ENCODE results near the gene TTL.

Gene TTL

DNA sequence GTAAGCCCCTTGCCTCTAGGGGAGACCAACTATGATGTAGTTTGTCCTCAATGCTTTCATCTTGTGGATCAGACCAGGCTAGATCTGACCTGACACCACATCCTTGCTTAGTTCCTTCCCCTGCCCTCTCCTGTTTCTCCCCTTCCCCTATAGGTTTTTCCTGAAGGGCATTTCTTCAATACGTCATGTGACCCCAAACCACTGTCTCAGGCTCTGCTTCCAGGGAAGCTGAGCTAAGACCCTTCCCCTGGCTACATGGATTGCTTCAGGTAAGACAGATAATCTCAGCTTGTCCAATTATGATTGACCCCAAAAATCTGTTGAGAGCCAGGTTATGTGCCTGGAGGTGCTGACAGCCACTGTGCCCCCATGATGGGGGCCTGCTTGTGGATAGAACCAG is 22.6 kb upstream of the TTL start:
- no peaks in the 10 kb centered on the region for H3K9me3 Mint-ChIP-seq
- no peak for ATAC-seq
- H3K4me3 Mint-ChIP-seq: no peak overlapping the region
- H3K27ac Mint-ChIP-seq: no peak overlapping the region
- no peaks in the 10 kb centered on the region for H3K4me1 Mint-ChIP-seq
- peaks cover 26% of the 10 kb centered on the region for H3K27me3 Mint-ChIP-seq
- no peaks in the 10 kb centered on the region for H3K36me3 Mint-ChIP-seq

DNA sequence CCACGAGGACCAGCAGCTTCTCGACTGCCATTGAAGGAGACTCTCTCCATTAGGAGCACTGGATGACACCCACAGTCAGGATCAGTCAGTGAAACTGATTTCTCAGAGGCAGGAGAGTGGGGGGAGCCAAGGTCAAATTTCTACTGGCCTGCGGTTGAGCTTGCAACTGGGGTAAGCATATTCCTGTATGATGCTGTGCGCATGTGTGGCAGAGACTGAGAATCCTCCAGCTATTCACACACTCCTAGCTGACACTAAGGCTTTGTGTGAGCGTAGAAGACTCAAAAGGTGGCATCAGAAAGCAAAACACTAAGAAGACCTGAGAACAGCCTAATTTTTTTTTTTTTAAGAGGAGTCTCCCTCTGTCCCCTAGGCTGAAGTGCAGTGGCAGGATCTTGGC is 19.8 kb upstream of the TTL start:
- no peaks in the 10 kb centered on the region for H3K4me1 Mint-ChIP-seq
- no peak overlapping the region for H3K27ac Mint-ChIP-seq

GRCh38 chr2:112463256-112463655 is 18.7 kb upstream of the TTL start:
- Mint-ChIP-seq H3K4me3 (no peak overlapping the region), H3K9me3 (no peaks in the 10 kb centered on the region), H3K36me3 (no peaks in the 10 kb centered on the region), H3K27me3 (peaks cover 17% of the 10 kb centered on the region), H3K27ac (no peak overlapping the region), H3K4me1 (no peaks in the 10 kb centered on the region)
- no peak for ATAC-seq

More for the DNA sequence above, 19.8 kb upstream of the TTL start:
- no peak for ATAC-seq
- Mint-ChIP-seq H3K9me3 (no peaks in the 10 kb centered on the region), H3K4me3 (no peak overlapping the region), H3K27me3 (peaks cover 26% of the 10 kb centered on the region), H3K36me3 (no peaks in the 10 kb centered on the region)

GRCh38 chr2:112465382-112465781 is 16.6 kb upstream of the TTL start:
- H3K4me1 Mint-ChIP-seq: no peaks in the 10 kb centered on the region
- no peaks in the 10 kb centered on the region for H3K36me3 Mint-ChIP-seq
- H3K4me3 Mint-ChIP-seq: no peak overlapping the region
- no peak overlapping the region for H3K27ac Mint-ChIP-seq
- no peaks in the 10 kb centered on the region for H3K9me3 Mint-ChIP-seq
- no peak for ATAC-seq
- peaks cover 16% of the 10 kb centered on the region for H3K27me3 Mint-ChIP-seq

- ATAC-seq: no peak
- Mint-ChIP-seq H3K4me1 (no peaks in the 10 kb centered on the region), H3K27me3 (no peaks in the 10 kb centered on the region), H3K36me3 (no peaks in the 10 kb centered on the region), H3K27ac (no peak overlapping the region), H3K4me3 (no peak overlapping the region), H3K9me3 (no peaks in the 10 kb centered on the region)
These were observed 9.3 kb upstream of the TTL start for GRCh38 chr2:112472547-112473263.

DNA sequence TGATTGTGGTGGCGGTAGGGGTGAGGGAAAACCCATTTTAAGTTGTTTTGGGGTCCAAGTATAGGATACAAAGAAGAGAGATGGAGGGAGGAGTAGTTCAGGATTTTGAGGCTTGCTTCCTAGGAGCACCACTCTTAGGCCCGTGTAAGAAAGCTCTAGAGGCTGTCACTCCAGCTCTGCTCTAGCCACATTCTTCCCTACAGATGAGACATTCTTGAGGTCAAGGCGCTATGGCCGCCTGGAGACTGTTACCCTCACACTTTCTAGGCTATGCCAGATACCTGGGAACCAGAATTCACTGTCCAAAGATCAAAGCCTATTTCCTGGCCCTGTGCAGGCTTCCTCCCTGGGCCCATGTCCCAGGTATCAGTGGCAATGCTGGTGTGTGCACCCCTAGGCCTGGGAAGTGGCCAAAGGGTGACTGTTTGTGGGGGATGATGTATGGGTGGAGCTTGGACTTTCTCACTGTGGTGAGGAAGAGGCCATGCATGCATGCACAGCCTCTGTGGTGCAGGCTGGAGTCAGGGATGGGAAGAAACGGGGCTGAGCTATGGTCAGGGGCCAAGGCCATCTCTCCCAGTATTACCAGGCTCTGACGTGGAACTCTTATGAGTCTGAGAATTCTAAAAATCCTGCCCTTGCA is 7.0 kb upstream of the TTL start:
- ATAC-seq: no peak

DNA sequence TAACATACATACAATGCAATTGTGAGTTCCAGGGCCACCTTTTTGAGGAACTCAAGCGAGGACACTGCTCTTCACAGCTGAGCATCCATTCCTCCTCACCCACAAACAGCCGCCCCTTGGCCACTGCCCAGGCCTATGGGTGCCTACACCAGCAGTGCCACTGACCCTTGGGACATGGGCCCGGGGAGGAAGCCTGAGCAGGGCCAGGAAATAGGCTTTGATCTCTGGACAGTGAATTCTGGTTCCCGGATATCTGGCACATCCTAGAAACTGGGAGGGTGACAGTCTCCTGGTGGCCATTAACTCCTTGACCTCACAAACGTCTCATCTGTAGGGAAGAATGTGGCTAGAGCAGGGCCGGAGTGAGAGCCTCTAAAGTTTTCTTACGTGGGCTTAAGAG is 5.5 kb upstream of the TTL start:
- Mint-ChIP-seq H3K4me3 (no peak overlapping the region), H3K27me3 (no peaks in the 10 kb centered on the region), H3K4me1 (peaks cover 12% of the 10 kb centered on the region), H3K27ac (no peak overlapping the region), H3K36me3 (no peaks in the 10 kb centered on the region), H3K9me3 (no peaks in the 10 kb centered on the region)
- no peak for ATAC-seq

More for the DNA sequence above, 7.0 kb upstream of the TTL start:
- Mint-ChIP-seq H3K9me3 (no peaks in the 10 kb centered on the region), H3K27ac (no peak overlapping the region), H3K36me3 (no peaks in the 10 kb centered on the region), H3K4me3 (no peak overlapping the region), H3K4me1 (no peaks in the 10 kb centered on the region), H3K27me3 (no peaks in the 10 kb centered on the region)

GRCh38 chr2:112480530-112481049 is 1.4 kb upstream of the TTL start:
- Mint-ChIP-seq H3K4me1 (peaks cover 27% of the 10 kb centered on the region), H3K27ac (peak overlapping the region; percentile 86), H3K27me3 (no peaks in the 10 kb centered on the region), H3K4me3 (peak overlapping the region; percentile 92), H3K36me3 (peaks cover 4% of the 10 kb centered on the region), H3K9me3 (no peaks in the 10 kb centered on the region)
- ATAC-seq: no peak

DNA sequence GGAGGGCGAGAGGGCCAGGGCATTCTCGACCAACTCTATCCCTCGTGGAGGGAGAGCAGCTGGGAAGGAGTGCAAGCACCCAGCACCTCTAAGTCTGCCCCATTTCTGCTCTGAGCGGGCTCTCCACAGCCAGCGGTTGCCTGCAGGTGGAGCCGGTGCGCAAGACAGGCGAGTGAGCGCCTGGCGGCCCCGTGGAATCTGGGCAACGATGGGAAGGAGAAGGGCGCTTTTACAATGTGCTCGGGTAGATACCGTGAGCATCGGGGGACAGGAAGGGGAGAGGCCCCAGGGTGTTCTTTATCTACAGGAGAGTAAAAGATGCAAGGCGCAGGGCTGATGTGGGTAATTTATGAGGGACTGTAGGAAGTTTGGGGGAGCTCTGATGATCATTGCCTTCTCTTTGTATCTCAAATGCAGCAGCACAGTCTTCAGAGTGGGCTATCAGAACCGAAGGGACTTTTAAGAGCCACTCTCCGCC is 867 bp upstream of the TTL start:
- Mint-ChIP-seq H3K27ac (peak overlapping the region; percentile 86), H3K9me3 (no peaks in the 10 kb centered on the region), H3K4me3 (peak overlapping the region; percentile 92), H3K36me3 (peaks cover 4% of the 10 kb centered on the region), H3K4me1 (peaks cover 28% of the 10 kb centered on the region), H3K27me3 (no peaks in the 10 kb centered on the region)
- peak; percentile 84 for ATAC-seq

- H3K9me3 Mint-ChIP-seq: no peaks in the 10 kb centered on the region
These were observed 519 bp downstream of the TTL start for GRCh38 chr2:112482309-112483041.

DNA sequence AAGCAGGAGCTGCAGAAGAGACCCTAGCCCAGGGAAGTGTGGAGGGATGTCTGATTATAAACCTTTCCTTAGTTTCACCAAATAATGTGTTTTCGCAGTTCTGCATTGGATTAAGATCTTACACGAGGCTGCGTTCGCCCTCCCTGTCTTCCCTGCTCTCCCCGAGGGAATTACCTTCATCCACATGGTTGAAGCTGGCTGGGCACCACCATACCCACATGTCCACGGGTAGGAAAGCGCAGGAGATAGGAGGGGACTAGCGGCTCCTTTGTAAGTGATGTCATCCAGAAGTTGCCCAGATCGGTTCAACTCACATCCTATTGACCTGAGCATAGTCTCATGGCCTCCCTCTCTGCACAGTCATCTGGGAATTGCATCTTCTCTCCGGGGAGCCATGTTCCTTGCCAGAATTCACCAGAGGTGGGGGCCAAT is 1.1 kb downstream of the TTL start:
- Mint-ChIP-seq H3K4me1 (peaks cover 38% of the 10 kb centered on the region), H3K36me3 (peaks cover 4% of the 10 kb centered on the region), H3K4me3 (peak overlapping the region; percentile 97), H3K27ac (peak overlapping the region; percentile 86), H3K9me3 (no peaks in the 10 kb centered on the region), H3K27me3 (no peaks in the 10 kb centered on the region)
- no peak for ATAC-seq

More at GRCh38 chr2:112482309-112483041, 519 bp downstream of the TTL start:
- peak; percentile 29 for ATAC-seq
- Mint-ChIP-seq H3K36me3 (peaks cover 4% of the 10 kb centered on the region), H3K4me1 (peaks cover 38% of the 10 kb centered on the region), H3K4me3 (peak overlapping the region; percentile 97), H3K27ac (peak overlapping the region; percentile 86), H3K27me3 (no peaks in the 10 kb centered on the region)

DNA sequence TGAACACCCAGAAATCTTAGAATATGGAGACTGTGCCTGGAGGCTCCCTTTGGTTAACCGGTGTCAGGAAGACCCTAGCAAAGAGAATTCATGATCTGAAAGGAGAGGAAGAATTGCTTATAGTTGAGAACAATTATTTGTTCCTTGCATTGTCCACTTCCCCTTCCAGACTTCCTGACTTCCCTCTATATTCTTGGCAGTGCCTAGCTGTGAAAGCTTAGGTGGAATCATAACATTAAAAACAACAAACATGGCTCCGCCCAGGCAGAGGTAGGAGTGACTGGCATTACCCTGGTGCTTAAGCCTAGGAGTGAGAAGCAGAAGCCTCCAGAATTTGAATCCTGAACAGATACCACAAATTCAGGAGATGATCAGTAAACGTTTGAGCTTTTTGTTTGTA is 1.9 kb downstream of the TTL start:
- Mint-ChIP-seq H3K27me3 (no peaks in the 10 kb centered on the region), H3K9me3 (no peaks in the 10 kb centered on the region), H3K27ac (no peak overlapping the region), H3K36me3 (peaks cover 4% of the 10 kb centered on the region), H3K4me1 (peaks cover 38% of the 10 kb centered on the region), H3K4me3 (peak overlapping the region; percentile 97)
- no peak for ATAC-seq

- Mint-ChIP-seq H3K27ac (no peak overlapping the region), H3K27me3 (no peaks in the 10 kb centered on the region), H3K4me1 (peaks cover 31% of the 10 kb centered on the region), H3K4me3 (no peak overlapping the region), H3K9me3 (no peaks in the 10 kb centered on the region), H3K36me3 (peaks cover 4% of the 10 kb centered on the region)
- ATAC-seq: no peak
These were observed 3.9 kb downstream of the TTL start for GRCh38 chr2:112485849-112486248.

DNA sequence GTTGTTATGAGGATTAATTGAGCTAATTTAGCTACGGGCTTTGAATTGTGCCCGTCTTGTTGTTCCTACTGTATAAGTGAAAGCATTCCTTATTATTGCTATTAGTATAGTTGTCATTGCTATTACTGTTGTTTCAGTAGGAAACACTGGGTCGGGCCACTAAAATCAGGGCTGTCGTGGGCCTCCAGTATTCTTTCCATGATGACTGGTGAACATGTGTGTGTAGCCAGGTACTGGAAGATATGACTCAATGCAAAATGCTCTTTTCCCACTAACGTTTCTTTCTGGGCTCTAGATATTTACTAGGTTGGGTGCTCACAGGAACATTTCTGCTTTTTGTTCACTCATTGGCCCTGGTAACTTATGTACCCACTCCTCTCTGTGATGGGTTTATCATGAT is 4.9 kb downstream of the TTL start:
- H3K9me3 Mint-ChIP-seq: no peaks in the 10 kb centered on the region
- no peaks in the 10 kb centered on the region for H3K27me3 Mint-ChIP-seq
- H3K4me1 Mint-ChIP-seq: peaks cover 26% of the 10 kb centered on the region
- H3K36me3 Mint-ChIP-seq: peaks cover 4% of the 10 kb centered on the region
- H3K27ac Mint-ChIP-seq: no peak overlapping the region
- ATAC-seq: no peak
- H3K4me3 Mint-ChIP-seq: no peak overlapping the region

DNA sequence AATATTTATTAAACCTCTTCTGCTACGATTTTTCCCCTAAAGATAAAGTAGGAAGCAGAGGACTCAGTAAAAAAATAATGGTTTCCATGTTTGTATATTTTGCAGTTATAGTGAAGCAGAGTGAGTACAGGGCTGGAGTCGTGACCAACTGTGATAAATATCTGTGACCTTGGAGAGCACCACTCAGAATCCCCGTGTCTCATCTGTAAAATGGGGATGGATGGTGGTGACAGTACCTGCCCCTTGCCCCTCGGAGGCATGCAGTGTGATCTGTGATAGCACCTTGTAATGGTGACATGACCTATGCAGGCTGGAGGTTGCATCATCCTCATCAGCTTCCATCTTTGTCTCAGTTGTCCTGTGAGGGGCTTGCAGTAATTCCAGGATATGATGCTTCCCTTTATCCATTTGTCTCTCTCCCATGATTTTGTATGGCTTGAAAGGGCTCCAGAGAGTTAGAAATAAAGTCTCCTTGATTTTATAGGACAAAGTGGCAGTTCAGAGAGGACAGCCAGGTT is 5.5 kb downstream of the TTL start:
- no peak overlapping the region for H3K27ac Mint-ChIP-seq
- H3K4me3 Mint-ChIP-seq: no peak overlapping the region
- no peak for ATAC-seq
- H3K36me3 Mint-ChIP-seq: peaks cover 4% of the 10 kb centered on the region
- peaks cover 25% of the 10 kb centered on the region for H3K4me1 Mint-ChIP-seq
- H3K27me3 Mint-ChIP-seq: no peaks in the 10 kb centered on the region
- H3K9me3 Mint-ChIP-seq: no peaks in the 10 kb centered on the region
